Left kidney (tissue), 2 donors: ENCODE data around the gene SPAG17. TPM values are rescaled to one million over a fixed set of nuclear protein-coding genes. Genes with fewer than 3 reads are reported as not detected.

ENCODE experiments used
- DNase-seq: peaks from one replicate; pipeline ENCODE4 v3.0.0-alpha.2; 2013
- polyA plus RNA-seq: library from polyadenylated mRNA; unstranded; fragments of 120-200 nt; gene quantifications from one replicate; pipeline ENCODE4 v1.2.1, GENCODE V29; 2013; ENCODE audit not compliant: insufficient read length

The SPAG17 gene
- polyA plus RNA-seq, 1 donor, result 15.2 TPM

DNA sequence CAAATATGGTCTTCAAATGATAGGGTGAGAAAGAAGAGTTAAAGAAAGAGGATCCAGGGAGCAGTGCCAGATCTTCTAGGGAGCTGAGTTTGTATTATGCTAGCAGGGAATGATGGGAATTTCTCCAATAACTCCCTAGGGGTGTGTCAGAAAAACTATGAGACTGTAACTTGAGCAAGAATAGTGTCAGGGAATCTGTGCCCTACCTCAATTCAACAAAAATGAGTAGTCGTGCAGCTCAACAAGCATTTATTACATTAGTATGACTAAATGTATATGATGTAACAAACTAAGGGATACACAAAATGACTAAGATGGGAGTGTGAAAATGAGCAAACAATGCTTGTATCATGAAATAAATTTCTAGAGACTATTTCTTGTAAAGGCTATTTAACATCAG, 24.2 kb downstream of the SPAG17 start:
- DNase-seq, result no peak

DNA sequence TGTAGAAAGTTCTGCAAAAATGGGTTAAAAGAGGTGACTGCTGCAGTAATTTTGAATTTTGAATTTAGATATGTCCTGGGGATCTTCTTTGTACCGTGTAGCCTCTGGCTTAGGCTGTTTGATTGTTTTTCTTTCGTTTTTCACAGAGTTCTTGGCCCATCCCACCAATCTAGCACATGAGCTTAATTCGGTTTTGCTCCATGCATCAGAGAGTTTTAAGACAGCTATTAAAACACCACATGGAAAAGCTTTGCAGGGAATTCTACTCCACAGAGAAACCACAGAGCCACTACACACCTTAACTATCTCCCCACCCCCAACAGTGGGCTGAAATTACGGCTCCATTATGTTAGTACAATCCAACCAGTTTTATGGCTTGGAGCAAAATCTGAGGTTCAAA, 25.5 kb downstream of the SPAG17 start:
- DNase-seq, result peak; percentile 55

DNA sequence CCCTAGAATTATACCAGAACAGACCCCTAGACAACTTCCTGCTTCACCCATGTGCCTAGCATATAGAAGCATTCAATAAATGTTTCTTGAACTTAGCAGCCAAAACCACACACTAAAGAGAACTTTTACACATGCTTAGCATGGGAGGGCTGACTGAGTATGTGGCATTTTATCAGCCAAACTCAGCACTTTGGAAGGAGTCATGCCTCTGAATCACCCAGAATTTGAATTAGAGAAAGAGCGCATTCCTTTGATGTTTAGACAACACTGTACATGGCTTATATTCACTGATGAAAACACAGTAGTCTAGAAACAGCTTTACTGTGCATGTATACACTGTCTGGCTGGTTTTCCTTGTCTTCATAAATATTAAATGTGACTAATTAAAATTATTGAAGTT, 26.1 kb downstream of the SPAG17 start:
- no peak for DNase-seq

DNA sequence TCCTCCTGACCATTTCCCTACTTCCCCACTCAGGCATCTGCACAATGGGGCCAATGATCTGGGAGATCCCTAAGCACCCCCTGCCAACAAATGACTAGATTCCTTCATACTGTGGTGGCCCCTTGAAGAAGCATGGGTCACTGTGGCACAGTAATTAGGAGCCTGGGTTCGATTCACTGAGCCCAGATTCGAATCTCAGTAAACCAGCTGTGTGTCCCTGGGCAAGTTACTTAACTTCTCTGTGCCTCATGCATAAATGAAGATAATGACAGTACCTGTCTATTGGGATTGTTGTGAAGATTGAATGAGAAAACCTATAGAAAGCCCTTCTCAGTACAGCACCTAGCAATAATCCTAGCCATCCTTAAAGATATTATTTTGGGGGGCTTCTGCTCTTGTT, 27.5 kb downstream of the SPAG17 start:
- DNase-seq, result no peak

DNA sequence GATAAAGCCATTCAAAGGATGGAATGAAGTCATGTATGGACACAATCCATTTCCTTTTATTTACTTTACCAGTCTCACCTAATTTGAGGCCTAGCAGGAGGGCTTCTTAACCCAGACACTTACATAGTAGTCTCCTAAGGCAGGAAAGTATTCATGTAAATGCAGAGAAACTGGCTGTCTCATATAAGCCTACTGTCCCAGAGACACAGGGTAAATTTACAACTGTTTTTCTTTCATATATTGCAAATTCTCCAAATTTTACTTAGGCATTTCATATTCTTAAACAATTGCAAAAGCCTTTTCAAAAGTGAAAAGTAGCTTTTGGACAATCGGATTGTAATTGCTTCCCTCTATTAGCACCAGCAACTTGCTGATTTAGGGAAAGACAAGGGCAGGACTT, 29.9 kb downstream of the SPAG17 start:
- DNase-seq, result no peak

DNA sequence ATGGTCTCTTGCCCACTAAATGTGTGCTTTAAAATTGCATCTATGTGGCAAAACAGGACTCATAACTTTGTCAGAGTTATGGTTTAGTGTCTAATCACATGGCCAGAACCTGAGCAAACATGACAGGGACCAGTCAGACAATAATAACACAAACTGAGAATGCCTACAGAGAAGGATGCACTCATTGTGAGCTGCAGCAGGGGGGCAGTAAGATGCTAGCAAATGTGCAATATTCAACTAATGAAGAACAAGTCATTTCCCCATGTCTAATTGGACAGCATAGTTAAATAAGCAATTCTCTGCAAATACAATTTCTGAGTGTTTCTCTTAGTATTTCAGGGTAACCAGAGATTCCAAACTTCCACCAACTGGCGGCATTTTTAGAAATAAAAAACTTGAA, 30.8 kb downstream of the SPAG17 start:
- DNase-seq, result no peak

DNA sequence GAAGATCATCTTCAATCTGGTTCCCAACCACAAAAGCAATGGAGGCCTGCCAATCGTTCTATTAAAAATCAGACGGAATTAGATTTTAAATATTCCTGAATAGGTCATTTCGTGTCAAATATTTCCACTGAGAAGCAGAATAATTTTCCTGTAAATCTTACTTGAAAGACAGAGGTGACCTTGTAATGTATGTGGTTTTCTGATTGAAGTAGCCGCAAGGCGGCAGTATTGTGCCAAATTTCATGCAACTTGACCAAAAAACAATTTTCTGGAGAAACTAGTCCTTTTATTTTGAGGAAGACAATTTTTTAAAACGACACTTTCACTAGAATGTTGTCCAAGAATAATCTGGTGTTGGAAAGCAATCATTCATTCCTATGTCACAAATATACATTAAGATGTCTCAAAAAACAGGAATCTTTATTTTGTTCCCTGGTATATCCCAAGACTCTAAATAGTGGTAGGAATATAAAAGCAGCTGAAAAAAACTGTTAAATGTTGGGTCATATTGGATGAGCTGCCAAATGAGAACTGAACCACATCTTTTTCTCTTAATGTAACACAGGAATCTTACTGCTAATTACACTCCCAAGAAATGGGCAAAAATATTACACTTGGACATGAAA, 33.6 kb downstream of the SPAG17 start:
- DNase-seq, result peak; percentile 63

DNA sequence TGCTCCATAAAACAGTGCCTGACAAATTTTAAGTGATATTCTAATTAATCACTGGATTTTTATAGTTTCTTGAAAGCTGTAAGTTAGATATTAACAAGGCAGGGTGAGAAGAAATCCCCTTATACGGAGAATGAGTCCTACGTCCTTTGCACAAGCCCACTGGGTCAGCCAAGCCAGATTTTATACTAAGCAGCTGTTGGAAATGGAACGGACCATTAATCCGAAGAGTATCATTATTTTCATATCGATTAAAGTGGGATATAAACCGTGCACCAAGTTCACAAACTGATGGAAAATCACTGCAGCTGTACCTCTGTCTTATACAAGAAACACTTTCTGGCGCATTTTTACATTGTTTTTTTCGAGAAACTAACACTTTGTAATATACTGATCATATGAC, 35.2 kb downstream of the SPAG17 start:
- no peak for DNase-seq

DNA sequence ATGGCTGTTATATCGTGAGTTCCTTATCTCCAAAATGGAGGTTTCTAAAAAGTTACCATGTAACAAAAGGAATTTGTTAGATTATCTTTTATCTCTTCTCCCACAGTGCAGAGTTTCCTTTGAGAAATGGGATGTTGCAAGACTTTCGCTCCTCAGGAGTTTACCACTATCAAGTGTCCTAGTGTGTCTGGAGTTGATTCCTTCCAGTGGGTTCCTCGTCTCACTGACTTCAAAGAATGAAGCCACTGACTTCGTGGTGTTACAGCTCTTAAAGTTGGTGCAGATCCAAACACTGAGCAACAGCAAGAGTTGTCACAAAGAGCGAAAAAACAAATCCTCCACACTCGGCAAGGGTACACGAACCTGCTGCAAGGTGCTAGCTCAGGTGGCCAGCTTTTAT, 37.0 kb downstream of the SPAG17 start:
- DNase-seq, result no peak

DNA sequence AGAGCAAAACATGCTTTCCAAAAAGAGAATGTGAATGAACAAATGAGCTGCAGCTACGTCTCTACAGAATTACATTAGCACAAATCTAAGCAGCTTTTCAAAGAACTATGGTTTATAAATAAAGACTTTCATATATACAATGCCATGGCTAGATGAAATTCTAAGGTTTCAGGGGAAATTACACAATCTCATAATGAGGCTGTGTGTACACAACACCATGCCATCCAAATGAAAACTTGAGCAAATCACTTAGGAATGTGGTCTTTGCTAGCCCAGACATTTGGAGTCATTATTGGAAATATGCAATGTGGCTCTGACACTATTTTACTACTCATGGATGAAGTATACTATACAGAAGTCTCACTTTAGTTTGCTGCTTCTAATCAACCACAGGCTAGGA, 37.5 kb downstream of the SPAG17 start:
- no peak for DNase-seq

DNA sequence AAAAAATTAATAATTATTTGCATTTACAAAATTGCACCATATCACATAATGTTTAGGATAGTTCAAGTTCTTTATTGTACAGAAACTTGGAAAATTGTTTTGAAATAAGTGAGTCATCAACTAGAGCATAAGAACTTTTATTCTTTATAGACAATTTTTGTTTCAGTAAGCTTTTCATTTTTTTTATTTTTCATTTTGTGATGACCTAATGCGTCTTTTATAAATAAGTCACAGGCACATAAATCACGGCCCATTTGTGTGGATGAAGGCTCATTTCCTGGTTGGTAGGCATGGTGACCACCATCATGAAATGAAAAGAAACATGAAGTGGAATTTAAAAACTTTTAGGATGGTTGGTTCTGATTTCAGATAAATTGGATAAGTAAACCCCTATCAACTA, 39.3 kb downstream of the SPAG17 start:
- DNase-seq, result no peak

DNA sequence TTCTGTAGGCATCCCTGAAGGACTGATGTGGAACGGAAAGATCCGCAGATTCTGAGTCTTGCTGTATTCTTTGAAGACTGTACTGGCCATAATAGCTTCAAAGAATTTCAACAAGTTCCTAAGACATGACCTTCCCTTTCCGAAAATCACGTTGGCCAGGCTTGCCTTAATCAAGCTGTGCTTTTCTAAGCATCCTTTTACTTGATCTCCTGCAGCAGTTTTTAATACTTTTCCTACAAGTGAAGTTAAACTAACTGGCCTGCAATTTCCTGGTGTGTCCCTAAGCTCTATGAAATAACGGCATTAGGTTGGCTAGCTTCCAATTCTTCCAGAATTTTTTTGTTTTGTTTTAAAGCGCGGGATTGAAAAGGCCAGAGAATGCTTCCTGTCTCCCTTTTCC, 40.3 kb downstream of the SPAG17 start:
- no peak for DNase-seq

DNA sequence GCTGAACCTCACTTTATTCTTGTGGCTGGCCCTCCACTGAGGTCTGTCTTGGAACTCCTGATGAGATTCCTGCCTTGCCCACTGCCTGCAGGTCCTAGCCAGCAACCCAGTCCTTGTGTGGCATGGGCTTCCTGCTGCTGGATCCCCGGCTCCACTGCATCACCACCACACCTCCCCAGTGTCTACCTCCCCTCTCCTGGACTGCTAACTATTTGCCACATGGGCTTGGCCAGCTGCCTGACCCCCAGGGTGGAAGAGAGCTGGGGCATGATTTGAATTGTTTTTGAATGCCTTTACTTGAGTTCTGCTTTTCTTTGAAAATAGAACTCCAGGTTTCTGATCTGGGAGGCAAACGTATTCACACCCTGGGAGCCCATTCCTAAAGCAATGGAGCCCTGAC, 41.2 kb downstream of the SPAG17 start:
- DNase-seq, result no peak

DNA sequence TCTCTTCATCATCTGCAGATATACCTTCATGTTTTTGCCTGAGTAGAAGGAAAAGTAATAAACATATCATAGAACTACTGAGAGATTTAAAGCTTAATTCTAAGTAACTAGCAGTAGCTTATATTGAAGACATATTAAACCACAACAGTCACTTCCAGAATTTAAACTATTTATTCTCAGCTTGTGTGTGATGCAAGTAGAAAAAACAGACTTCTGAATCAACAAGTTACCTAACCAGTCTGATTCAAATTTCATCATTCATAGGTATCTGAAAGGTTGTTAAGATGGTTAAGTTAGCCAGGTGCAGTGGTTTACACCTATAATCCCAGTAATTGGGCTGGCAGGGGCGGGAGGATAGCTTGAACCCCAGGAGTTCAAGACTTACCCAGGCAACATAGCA, 41.9 kb downstream of the SPAG17 start:
- no peak for DNase-seq

DNA sequence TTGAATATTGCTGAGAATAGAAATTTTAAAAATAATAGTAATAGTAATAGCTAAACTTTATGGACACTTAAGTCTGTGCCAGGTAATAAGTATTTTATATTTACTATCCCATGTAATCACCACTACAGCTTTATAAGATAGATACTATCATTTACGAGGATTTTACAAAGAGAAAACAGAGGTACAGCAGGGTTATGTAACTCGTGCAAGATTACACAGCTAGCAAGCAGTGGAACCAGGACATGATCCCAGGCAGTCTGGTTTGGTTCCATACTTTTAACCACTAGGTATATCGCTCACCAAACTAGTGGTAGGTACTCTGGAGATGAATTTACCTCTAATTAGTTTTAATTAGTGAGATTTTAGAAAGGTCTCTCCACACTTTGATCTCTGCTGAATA, 42.5 kb downstream of the SPAG17 start:
- no peak for DNase-seq

DNA sequence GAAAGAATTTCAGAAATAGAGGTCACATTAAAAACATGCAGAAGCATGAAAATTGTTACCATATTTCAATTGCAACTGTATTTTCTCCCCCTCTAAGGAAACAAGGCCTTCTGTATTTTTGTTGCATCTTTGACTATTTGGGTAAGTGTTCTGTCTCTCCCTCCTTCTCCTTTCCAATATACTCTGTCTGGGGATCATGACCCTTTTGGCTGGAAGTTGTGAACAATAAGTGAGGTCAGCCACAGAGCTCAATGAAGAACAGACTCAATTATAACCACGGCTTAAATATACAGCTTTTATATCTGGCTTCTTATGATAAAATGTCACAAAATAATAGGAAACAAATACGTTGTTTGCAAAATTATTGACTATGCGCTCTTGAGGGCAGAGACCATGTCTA, 47.1 kb downstream of the SPAG17 start:
- no peak for DNase-seq

DNA sequence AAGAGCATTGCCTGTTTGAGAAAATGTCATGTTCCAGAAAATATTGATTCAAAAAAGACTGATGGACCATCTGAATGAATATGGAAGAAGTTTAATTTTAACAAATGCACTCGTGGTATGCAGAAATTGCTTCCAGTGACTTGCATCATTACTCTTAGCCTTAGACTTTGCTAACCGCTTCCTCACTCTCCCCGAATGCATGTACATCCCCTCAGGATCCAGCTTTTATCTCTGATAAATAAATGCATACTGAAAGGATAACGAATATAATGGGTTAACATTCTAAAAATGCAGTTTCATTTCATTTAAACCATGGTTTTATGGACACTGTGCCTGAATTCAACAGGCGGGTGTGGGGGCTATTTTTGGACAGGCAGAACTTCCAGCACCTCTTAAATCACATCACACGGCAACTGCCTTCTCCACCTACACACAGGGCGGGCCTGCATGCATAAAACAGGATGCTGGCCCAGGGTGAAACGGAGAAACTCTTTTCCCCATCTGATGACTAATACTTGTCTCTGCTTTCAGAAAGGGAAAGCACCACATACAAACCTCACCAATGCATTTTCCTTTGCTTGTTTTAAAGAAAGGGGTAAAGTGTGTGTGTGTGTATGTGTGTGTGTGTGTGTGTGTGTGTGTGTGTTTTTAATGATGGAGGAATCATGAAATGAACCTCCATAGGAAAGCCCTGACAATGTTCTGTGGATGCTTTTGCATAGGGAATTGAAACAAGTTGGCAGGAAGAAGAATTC, 48.7 kb downstream of the SPAG17 start:
- no peak for DNase-seq

DNA sequence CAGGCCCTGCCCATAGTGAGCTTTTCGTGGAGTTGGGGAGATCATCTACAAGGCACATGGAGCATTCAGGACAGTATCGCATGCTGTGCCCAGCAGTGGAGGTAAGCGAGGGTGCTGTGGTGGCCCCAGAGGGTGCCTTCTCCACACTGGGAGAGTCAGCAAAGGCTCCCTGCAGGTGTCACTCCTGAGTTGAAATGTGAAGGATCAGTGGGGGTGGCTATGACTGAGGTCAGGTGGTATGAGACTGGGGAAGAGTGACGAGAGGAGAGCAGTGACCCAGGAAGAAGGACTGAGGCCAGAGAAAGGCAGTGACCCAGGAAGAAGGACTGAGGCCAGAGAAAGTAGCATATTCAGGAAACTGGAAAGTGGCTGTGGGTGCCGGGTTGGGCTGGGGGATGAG, 53.0 kb downstream of the SPAG17 start:
- no peak for DNase-seq

DNA sequence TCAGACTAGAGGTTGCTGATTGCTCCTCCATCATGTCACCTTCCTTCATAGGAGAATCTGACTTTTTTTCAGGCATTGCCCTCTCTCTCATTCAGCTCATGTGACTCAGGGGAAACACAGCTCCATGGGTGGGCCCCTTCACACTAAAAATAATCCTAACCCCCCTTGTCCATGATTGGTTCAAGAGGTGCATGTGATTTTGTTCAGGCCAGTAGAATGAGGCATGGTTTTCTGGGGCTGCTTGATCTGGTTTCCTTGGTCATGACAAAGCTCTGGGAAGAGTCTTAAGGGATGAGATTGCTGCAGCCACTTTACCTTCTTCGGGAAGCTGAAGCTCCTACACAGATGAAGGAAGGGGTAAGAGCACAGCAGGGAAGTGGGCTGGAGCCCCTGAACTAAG, 56.3 kb downstream of the SPAG17 start:
- DNase-seq, result no peak

DNA sequence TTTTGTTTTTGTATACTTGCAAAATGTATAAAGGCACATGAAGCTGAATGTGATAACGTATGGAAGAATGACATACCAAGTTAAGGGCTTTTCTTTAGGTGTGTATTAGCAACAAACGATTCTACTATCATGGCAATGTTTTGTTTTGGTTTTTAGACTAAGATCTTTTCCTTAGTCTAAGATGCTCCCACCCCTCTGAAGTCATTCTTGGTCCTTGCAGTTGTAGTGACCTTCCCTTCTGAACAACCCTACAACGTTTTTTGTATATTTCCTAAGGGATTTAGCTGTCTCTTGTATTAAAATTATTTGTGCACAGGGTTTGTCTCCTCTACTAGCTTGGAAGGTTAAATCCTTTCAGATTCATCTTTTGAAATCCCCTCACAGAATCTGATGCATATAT, 61.0 kb downstream of the SPAG17 start:
- DNase-seq, result no peak

DNA sequence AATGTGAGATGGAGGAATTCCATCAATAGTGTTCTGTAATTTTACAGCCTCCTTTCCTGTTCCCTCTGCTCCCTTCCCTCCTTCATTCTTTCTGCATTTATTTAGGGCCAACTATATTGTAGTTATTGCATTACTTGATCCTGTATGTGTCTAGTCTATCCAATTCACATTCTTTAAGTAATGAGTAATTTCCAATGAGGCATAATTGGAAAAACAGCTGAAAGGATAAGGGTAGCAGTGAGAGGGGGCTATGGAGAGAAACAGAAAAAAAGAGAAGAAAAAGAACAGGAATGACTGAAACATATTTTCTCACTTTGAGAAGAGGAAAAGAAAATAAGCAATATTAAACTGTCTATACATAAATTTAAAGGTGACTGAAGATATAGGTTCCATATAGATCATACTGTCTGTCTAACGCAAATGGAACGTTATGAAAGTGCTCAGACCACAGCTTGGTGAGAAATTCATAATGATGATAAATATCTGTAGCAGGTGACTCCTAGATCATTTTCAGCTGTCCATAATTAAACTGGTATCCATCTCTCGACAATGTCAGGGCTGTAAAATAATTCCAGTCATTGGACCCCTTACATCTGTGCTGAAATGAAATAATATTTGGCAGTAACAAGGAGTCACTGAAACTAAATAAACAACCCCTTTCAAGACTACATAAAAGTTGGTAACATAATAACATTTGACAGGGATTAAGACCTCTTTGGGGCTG, 61.8 kb downstream of the SPAG17 start:
- no peak for DNase-seq

DNA sequence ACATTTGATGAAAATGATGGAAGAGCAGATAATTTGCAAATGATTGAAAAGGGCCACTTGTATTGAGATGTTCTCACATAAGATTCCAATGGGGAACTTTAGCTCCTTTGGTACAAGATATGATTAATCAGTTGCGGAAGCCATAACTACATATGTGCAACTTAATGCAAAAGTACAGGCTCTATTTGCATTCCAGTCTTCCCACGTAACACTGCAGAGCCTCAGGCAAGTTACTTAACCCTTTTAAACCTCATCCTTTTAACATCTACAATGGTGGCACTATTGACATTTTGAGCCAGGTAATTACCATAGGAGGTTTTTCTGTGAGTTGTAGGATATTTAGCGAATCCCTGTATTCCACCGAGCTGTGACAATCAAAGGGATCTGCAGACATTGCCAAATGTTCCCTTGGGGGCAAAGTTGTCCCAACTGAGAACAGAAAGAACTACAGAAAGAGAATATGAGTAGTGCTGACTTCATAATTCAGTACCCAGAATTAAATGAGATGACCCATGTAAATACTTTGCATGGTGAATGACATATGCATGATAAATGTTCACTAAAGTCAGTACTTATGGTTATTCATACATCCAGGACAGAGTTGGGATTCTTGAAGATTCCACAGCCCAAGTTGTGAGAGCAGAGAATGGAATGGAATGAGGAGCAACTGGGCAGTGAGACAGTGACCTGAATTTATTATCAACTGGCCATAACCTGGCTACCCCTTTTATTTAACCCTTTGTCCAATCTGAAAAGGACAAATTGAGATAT, 62.6 kb downstream of the SPAG17 start:
- DNase-seq, result no peak
